ES-I3 (cell line): ENCODE data around the gene RIPOR2.
"Not testable (repeated sequence)": the region's sequence is repeated elsewhere in the genome, so short reads cannot be mapped to it uniquely, and the experiment has no call there.

Experiments
- H3K36me3 ChIP-seq: 2 replicates; pipeline ENCODE4 v1.6.1; 2013; ENCODE audit warnings: mild to moderate bottlenecking, low read length, control low read depth, moderate library complexity; ENCODE audit not compliant: insufficient read depth
- H3K4me1 ChIP-seq: 2 replicates; pipeline ENCODE4 v1.6.1; 2013; ENCODE audit warnings: mild to moderate bottlenecking, control low read depth, low read length; ENCODE audit not compliant: insufficient read depth
- H3K9ac ChIP-seq: 2 replicates; pipeline ENCODE4 v1.6.1; 2013; ENCODE audit warnings: low read depth, mild to moderate bottlenecking, low read length, moderate library complexity
- H3K9me3 ChIP-seq: 2 replicates; pipeline ENCODE4 v1.6.1; 2013; ENCODE audit warnings: mild to moderate bottlenecking, low read length, moderate library complexity; ENCODE audit not compliant: control insufficient read depth, insufficient read depth

RIPOR2 gene

DNA sequence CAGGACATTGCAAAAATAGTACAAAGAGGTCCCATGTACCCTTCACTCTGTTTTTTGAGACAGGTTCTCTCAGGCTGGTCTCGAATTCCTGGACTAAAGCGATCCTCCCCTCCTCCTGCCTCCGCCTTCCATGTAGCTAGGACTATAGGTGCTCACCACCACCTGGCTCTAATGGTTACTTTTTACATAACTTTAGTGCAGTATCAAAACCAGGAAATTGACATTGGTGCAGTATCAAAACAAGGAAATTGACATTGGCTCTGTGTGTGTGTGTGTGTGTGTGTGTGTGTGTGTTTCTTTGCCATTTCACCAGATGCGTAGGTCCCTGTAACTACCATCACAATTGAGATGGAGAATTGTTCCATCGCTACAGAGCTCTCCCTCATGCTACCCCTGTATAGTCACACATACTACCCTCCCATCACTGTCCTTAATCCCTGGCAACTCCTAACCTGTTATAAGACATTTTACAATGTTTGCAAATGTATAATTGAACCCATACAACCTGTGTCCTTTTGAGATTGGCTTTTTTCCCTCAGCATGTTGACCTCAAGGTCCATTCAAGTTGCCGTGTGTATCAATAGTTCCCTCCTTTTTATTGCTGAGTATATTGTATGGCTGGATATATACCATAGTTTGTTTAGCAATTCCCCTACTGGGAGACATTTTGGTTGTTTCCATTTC lies 28.3 kb upstream of the RIPOR2 start:
- Histone ChIP-seq H3K36me3 (no peaks in the 10 kb centered on the region), H3K4me1 (peaks cover 7% of the 10 kb centered on the region; the same call in 1 of the 2 replicates), H3K9ac (no peak overlapping the region), H3K9me3 (no peaks in the 10 kb centered on the region)

DNA sequence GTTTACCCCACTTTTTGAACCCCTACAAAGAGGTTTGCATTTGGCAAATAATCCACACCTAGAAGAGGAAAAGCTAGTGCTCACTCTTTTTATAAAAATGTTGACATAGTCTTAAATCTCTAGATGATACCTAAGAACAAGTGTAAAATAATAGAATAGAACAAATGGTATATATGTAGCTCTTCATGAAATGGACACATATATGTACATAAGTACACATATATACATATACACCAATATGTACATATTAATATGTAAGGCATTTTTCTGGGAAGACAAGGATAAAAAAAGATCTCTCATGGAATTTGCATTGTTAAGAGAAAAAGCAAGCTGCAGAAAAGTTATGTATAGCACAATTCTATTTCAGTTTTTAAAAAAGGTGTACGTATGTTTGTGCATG lies 27.6 kb upstream of the RIPOR2 start:
- no peaks in the 10 kb centered on the region for H3K36me3 ChIP-seq
- no peaks in the 10 kb centered on the region for H3K9me3 ChIP-seq
- no peaks in the 10 kb centered on the region for H3K4me1 ChIP-seq

GRCh38 chr6:24961852-24962251 lies 26.1 kb upstream of the RIPOR2 start:
- Histone ChIP-seq H3K36me3 (no peaks in the 10 kb centered on the region), H3K4me1 (no peaks in the 10 kb centered on the region), H3K9me3 (no peaks in the 10 kb centered on the region), H3K9ac (no peak overlapping the region)

More for the DNA sequence above, 27.6 kb upstream of the RIPOR2 start:
- no peak overlapping the region for H3K9ac ChIP-seq

- H3K36me3 ChIP-seq = no peaks in the 10 kb centered on the region
- no peak overlapping the region for H3K9ac ChIP-seq
- H3K4me1 ChIP-seq = no peaks in the 10 kb centered on the region
- no peaks in the 10 kb centered on the region for H3K9me3 ChIP-seq
Observed at GRCh38 chr6:24960991-24961475, 25.3 kb upstream of the RIPOR2 start.

DNA sequence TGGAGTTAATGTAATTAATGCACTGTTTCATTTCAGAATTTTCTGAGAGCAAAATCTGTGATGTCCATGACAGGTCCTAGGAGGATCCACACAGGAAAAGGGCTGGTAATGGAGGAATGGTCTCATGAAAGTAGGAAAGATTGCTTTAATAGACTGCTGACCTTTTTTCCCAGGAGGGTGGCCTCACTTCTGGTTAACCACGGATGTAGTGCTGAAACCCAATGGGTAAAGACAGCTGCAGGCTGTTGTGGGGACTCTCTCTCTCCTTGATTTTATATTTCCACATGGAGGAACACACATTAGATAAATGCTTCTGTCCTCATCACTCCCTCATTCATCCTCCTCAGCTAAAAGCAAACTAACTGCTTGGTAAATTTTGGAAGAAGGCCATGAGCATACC lies 23.6 kb upstream of the RIPOR2 start:
- Histone ChIP-seq H3K9me3 (no peaks in the 10 kb centered on the region), H3K36me3 (no peaks in the 10 kb centered on the region), H3K4me1 (no peaks in the 10 kb centered on the region), H3K9ac (no peak overlapping the region)

DNA sequence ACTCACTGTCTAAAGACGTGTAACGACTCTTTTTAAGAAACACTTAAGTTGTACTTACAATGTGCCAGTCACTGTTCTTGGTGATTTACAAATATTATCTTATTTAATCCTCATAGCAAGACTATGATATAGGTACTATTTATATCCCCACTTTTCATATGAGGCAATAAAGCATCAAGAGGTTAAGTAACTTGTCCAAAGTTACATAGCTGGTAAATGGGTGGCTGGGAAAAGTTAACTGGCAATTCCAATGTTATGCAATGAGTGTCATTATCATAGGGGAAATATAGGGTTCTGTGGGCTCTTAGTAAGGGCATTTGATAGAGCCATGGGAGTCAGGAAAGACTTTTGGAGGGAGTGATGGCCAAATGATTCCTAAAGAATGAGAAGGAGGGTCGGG lies 21.4 kb upstream of the RIPOR2 start:
- Histone ChIP-seq H3K36me3 (no peaks in the 10 kb centered on the region), H3K9me3 (no peaks in the 10 kb centered on the region; the same call in 1 of the 2 replicates), H3K9ac (no peak overlapping the region), H3K4me1 (no peaks in the 10 kb centered on the region)

DNA sequence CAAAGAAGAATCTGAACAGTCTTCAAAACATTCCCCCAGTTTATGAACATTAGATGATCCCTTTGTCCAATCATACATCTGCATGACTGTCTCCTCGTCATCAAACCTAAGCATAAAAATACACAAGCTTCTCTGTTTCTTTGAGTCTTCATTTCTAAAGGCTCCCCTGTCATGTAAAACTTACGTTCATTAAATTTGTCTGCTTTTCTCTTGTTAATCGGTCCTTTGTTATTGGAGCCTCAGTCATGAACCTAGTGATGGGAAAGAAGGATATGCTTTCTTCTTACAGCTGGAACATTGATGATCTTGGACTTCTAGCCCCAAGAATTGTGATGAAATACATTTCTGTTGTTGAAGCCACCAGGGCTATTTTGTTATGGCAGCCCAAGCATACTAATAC lies 18.0 kb upstream of the RIPOR2 start:
- no peaks in the 10 kb centered on the region; the same call in 1 of the 2 replicates for H3K9me3 ChIP-seq
- H3K36me3 ChIP-seq = no peaks in the 10 kb centered on the region
- no peaks in the 10 kb centered on the region for H3K4me1 ChIP-seq
- no peak overlapping the region for H3K9ac ChIP-seq

DNA sequence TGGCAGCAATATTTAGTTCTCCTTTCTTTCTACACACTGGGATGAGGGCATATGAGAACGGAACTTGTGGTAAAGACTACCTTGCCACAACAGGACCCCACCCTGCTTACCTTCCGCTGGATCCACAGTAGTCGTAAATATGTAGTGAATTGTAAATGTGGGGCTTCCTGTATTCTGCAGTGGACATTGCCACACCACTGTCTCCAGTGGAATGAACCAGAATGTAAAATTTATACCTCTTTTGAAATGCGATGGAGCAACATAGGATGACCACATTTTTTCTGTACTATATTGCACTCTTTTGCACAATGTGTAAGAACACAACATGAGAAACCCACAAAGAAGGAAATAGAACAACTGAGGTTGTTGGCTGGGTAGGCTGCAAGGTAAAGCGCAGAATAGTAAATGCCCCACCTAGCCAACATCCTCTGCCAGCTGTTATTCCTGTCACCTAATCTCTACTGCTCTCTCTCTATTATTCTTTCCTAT lies 16.1 kb upstream of the RIPOR2 start:
- Histone ChIP-seq H3K4me1 (no peaks in the 10 kb centered on the region), H3K9me3 (no peaks in the 10 kb centered on the region; the same call in 1 of the 2 replicates), H3K36me3 (no peaks in the 10 kb centered on the region), H3K9ac (no peak overlapping the region)

DNA sequence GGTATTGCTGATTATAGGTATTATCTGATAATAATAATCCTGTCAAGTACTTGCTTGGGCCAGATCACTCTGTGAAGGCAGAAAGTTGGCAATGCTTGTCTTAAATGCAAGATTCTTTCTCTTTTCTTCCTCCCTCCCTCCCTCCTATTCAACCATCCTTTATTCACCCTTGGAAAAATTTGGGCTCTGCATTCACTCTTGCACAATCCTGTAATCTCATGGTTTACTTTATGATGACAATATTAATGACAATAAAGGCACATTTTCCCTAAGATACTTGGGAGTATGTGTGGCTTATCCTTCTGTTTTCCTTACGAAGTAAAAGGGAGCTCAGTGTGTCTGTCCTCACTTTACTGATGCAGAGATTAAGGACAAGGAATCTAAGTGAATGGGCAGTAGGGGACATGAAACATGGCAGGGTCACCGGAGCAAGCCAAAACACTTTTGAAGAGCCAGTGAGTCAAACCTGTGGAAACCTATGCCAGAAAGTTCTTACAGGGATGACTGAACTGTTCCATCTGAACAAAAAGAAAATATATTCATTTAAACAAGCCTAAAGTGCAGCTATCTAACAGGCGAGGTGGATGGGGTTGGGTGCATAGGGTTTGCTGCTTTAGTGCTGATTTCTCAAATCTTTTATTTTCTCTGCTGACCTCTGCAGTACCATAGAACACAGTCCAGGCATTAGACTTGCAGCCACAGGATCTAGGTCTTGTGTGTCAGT lies 14.6 kb upstream of the RIPOR2 start:
- no peaks in the 10 kb centered on the region; the same call in 1 of the 2 replicates for H3K9me3 ChIP-seq
- no peaks in the 10 kb centered on the region for H3K4me1 ChIP-seq
- no peaks in the 10 kb centered on the region for H3K36me3 ChIP-seq
- no peak overlapping the region for H3K9ac ChIP-seq

- no peaks in the 10 kb centered on the region for H3K36me3 ChIP-seq
- H3K9me3 ChIP-seq = peaks cover 1% of the 10 kb centered on the region; the same call in 1 of the 2 replicates
- no peak overlapping the region for H3K9ac ChIP-seq
- no peaks in the 10 kb centered on the region for H3K4me1 ChIP-seq
Observed at GRCh38 chr6:24949020-24949569, 13.3 kb upstream of the RIPOR2 start.

DNA sequence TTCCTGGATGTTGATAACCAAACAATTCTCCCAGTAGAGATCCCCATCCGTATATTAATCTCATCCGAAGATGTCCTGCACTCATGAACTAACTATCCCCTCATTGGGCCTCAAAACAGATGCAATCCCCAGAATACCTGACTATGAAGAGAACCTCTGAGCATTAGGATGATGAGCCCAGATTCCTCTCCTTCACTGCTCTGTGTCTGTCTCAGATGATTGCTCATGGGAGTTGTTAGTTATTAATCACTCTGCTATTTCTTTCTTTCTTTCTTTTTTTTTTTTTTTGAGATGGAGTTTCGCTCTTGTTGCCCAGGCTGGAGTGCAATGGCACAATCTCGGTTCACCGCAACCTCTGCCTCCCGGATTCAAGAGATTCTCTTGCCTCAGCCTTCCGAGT lies 12.5 kb upstream of the RIPOR2 start:
- not testable (repeated sequence) for H3K36me3 ChIP-seq, H3K9me3 ChIP-seq, H3K4me1 ChIP-seq, H3K9ac ChIP-seq

- Histone ChIP-seq H3K9ac (no peak overlapping the region), H3K36me3 (no peaks in the 10 kb centered on the region), H3K9me3 (0 out of 2 replicates have a peak, but pooled peaks cover 4% of the 10 kb centered on the region), H3K4me1 (no peaks in the 10 kb centered on the region)
Observed at GRCh38 chr6:24947636-24948035, 11.9 kb upstream of the RIPOR2 start.

GRCh38 chr6:24945054-24945453 lies 9.3 kb upstream of the RIPOR2 start:
- Histone ChIP-seq H3K9me3 (0 out of 2 replicates have a peak, but pooled peaks cover 4% of the 10 kb centered on the region), H3K9ac (no peak overlapping the region), H3K4me1 (no peaks in the 10 kb centered on the region), H3K36me3 (no peaks in the 10 kb centered on the region)

- Histone ChIP-seq H3K4me1 (peaks cover 8% of the 10 kb centered on the region; the same call in 1 of the 2 replicates), H3K36me3 (no peaks in the 10 kb centered on the region), H3K9ac (no peak overlapping the region), H3K9me3 (0 out of 2 replicates have a peak, but pooled peaks cover 4% of the 10 kb centered on the region)
Observed at GRCh38 chr6:24943774-24944173, 8.0 kb upstream of the RIPOR2 start.
